ENCODE data around the gene TRIM41. TPM values are rescaled to one million over a fixed set of nuclear protein-coding genes. Genes with fewer than 3 reads are reported as not detected.

The TRIM41 gene
- total RNA-seq, 4 donors from 2014 or later: 17.9 to 23.9 (median 18.7) TPM

- H3K27ac ChIP-seq: peak overlapping the region; percentile 96 to 97 (median 97)
- H3K27me3 ChIP-seq: no peaks in the 10 kb centered on the region
- TF ChIP-seq POLR2AphosphoS5 (IDR thresholded peaks at IDR 0.05) (no peak), EP300 (IDR thresholded peaks at IDR 0.05; ENCODE audit: low read depth) (no peak), POLR2A (IDR thresholded peaks at IDR 0.05) (no peak), CTCF (IDR thresholded peaks at IDR 0.05) (no peak)
- no peaks in the 10 kb centered on the region for H3K9me3 ChIP-seq
- H3K4me3 ChIP-seq: peak overlapping the region in 1 of 4 donors; percentile 86
- DNase-seq: no peak
- peaks cover 0 to 51% (median 28%) of the 10 kb centered on the region in 4 donors for H3K36me3 ChIP-seq
- H3K4me1 ChIP-seq: peaks cover 21 to 40% (median 32%) of the 10 kb centered on the region in 4 donors
- intact Hi-C loops (cut with DNase I; ENCODE audit: low total_unique reads) (loop anchor here (10.0 kb wide), 1 partner anchor 57 kb away; no protein-coding TSS in a partner anchor), in situ Hi-C loops (cut with MboI; ENCODE audit: low pct_ligation_motif_present in 1 of 4, low pct_unique_long_range_greater_than_20kb in 1 of 4, low sequenced_read_pairs in 3 of 4) (no loop called here)
- WGBS, 2 donors (ENCODE audit: low coverage in 1 of 2): 20 to 29% methylated on average over 1 to 6 of the region's 6 CpGs
Measured at GRCh38 chr5:181241393-181241975, 18.4 kb downstream of the TRIM41 start.

GRCh38 chr5:181242031-181242451 lies 19.0 kb downstream of the TRIM41 start:
- H3K27me3 ChIP-seq: no peaks in the 10 kb centered on the region
- no peak for DNase-seq
- TF ChIP-seq EP300 (IDR thresholded peaks at IDR 0.05; ENCODE audit: low read depth) (no peak), CTCF (IDR thresholded peaks at IDR 0.05) (no peak), POLR2AphosphoS5 (IDR thresholded peaks at IDR 0.05) (no peak), POLR2A (IDR thresholded peaks at IDR 0.05) (no peak)
- in situ Hi-C loops (cut with MboI; ENCODE audit: low pct_ligation_motif_present in 1 of 4, low pct_unique_long_range_greater_than_20kb in 1 of 4, low sequenced_read_pairs in 3 of 4): no loop called here
- peak overlapping the region; percentile 96 to 97 (median 97) for H3K27ac ChIP-seq
- H3K9me3 ChIP-seq: no peaks in the 10 kb centered on the region
- H3K4me3 ChIP-seq: peak overlapping the region in 3 of 4 donors; percentile 63 to 86 (median 63)
- WGBS, 2 donors (ENCODE audit: low coverage in 1 of 2): 11 to 37% methylated on average over 4 to 6 of the region's 6 CpGs
- intact Hi-C loops (cut with DNase I; ENCODE audit: low total_unique reads): loop anchor here (10.0 kb wide), 1 partner anchor 57 kb away; no protein-coding TSS in a partner anchor
- peaks cover 21 to 40% (median 34%) of the 10 kb centered on the region in 4 donors for H3K4me1 ChIP-seq
- H3K36me3 ChIP-seq: peaks cover 0 to 46% (median 25%) of the 10 kb centered on the region in 4 donors

GRCh38 chr5:181243018-181243563 lies 20.0 kb downstream of the TRIM41 start:
- Histone ChIP-seq H3K9me3 (no peaks in the 10 kb centered on the region), H3K4me3 (peak overlapping the region; percentile 56 to 86 (median 63)), H3K36me3 (peaks cover 0 to 35% (median 20%) of the 10 kb centered on the region in 4 donors), H3K27me3 (no peaks in the 10 kb centered on the region), H3K27ac (peak overlapping the region; percentile 96 to 97 (median 97)), H3K4me1 (peaks cover 26 to 47% (median 40%) of the 10 kb centered on the region in 4 donors)
- no peak for TF ChIP-seq EP300 (IDR thresholded peaks at IDR 0.05; ENCODE audit: low read depth)
- TF ChIP-seq POLR2A (IDR thresholded peaks at IDR 0.05): no peak
- peak in 1 of 3 donors; percentile 3 for TF ChIP-seq POLR2AphosphoS5 (IDR thresholded peaks at IDR 0.05)
- no peak for TF ChIP-seq CTCF (IDR thresholded peaks at IDR 0.05)
- 0% methylated on average over 8 to 23 of the region's 25 CpGs for WGBS, 2 donors (ENCODE audit: low coverage in 1 of 2)
- no peak for DNase-seq
- in situ Hi-C loops (cut with MboI; ENCODE audit: low pct_ligation_motif_present in 1 of 4, low pct_unique_long_range_greater_than_20kb in 1 of 4, low sequenced_read_pairs in 3 of 4) (no loop called here), intact Hi-C loops (cut with DNase I; ENCODE audit: low total_unique reads) (loop anchor here (10.0 kb wide), 1 partner anchor 58 kb away; no protein-coding TSS in a partner anchor)

- WGBS, 2 donors (ENCODE audit: low coverage in 1 of 2): 0 to 1% methylated on average over 7 to 50 of the region's 50 CpGs
- peak within 1 kb of the TSS; percentile 96 to 97 (median 97) for H3K27ac ChIP-seq
- in situ Hi-C loops (cut with MboI; ENCODE audit: low pct_ligation_motif_present in 1 of 4, low pct_unique_long_range_greater_than_20kb in 1 of 4, low sequenced_read_pairs in 3 of 4): no loop called here
- H3K27me3 ChIP-seq: no peaks in the 10 kb centered on the region
- peaks cover 30 to 53% (median 47%) of the 10 kb centered on the region in 4 donors for H3K4me1 ChIP-seq
- H3K9me3 ChIP-seq: no peaks in the 10 kb centered on the region
- TF ChIP-seq CTCF (IDR thresholded peaks at IDR 0.05) (no peak), POLR2A (IDR thresholded peaks at IDR 0.05) (peak; percentile 76), POLR2AphosphoS5 (IDR thresholded peaks at IDR 0.05) (peak; percentile 50 to 85 (median 72))
- peaks cover 0 to 29% (median 16%) of the 10 kb centered on the region in 4 donors for H3K36me3 ChIP-seq
- DNase-seq: peak; percentile 90
- H3K4me3 ChIP-seq: peak within 1 kb of the TSS; percentile 56 to 86 (median 63)
- intact Hi-C loops (cut with DNase I; ENCODE audit: low total_unique reads): loop anchor here (10.0 kb wide), 1 partner anchor 59 kb away; no protein-coding TSS in a partner anchor
Measured at GRCh38 chr5:181243564-181244343, 20.7 kb downstream of the TRIM41 start, which contains the start of gene RACK1. Gene RACK1 (minus strand): TSS chr5:181243906. CDS start chr5:181243800, 106 bp downstream.

Data from transverse colon (tissue), 4 donors.